GM12872 (cell line): ENCODE results near the gene CALHM4.

Source experiments
- TF ChIP-seq, protein P1 (sequence below): IDR thresholded peaks from 3 replicates; pipeline ENCODE4 v1.5.1; 2011; ENCODE audit warnings: low read depth, mild to moderate bottlenecking, low read length, moderate library complexity; ENCODE audit not compliant: insufficient read depth

Gene CALHM4

DNA sequence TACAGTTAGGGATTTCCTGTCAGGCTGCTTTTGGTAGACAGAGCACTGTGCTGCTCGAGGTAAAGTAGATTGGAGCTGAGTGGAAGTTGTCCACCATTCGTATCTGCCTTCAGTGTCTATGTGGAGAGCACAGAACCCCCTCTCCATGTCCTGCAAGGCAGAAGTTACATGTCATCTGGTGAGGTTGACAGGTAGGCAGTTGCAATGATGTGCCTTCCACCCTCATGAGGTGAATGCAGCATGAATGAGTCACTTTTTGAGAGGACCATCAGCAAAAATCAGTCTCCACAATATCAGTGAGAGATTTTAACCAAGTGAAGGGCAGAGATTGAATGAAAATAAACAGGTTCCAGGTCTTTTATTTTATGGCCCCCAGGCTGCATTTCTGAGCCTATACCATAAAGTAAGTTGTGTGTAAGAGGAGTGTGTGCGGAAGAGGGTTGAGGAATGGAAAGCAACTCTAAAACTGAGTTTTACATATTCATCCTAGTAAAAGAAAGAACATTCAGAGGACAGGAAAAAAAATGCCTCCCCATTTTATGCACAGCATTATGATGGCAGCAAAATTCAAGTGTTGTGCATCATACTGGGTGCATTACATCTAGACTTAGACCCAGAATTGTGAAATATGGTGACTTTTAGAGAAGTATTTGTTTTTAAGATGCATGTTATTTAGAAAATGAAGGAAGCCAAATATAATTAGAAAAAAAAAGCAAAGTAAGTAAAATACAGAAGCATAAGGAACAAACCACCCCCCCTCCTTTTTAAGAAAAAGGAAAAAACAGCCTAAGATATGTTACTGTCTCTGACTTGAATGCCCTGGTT lies 23.9 kb upstream of the CALHM4 start:
- TF ChIP-seq, protein P1, sequence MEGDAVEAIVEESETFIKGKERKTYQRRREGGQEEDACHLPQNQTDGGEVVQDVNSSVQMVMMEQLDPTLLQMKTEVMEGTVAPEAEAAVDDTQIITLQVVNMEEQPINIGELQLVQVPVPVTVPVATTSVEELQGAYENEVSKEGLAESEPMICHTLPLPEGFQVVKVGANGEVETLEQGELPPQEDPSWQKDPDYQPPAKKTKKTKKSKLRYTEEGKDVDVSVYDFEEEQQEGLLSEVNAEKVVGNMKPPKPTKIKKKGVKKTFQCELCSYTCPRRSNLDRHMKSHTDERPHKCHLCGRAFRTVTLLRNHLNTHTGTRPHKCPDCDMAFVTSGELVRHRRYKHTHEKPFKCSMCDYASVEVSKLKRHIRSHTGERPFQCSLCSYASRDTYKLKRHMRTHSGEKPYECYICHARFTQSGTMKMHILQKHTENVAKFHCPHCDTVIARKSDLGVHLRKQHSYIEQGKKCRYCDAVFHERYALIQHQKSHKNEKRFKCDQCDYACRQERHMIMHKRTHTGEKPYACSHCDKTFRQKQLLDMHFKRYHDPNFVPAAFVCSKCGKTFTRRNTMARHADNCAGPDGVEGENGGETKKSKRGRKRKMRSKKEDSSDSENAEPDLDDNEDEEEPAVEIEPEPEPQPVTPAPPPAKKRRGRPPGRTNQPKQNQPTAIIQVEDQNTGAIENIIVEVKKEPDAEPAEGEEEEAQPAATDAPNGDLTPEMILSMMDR = no peak

DNA sequence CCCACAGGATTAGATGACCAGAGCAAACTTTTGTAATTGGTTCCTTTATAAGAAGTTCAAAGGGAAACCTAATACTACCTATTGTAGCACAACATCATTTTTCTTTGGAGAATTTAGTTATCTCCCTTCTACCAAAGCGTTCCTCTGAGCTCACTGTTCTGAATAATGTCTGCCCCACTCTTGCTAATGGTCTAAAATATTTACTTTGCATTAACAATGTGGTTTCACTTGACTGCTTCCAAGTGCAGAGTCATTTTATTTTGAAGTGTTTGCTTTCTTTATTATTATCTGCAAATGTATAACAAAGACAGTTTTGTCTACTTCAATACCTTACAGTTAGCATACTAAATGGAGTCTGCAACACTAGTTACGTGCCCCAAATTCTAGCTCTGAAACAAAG lies 23.1 kb upstream of the CALHM4 start:
- TF ChIP-seq, protein P1 = no peak

DNA sequence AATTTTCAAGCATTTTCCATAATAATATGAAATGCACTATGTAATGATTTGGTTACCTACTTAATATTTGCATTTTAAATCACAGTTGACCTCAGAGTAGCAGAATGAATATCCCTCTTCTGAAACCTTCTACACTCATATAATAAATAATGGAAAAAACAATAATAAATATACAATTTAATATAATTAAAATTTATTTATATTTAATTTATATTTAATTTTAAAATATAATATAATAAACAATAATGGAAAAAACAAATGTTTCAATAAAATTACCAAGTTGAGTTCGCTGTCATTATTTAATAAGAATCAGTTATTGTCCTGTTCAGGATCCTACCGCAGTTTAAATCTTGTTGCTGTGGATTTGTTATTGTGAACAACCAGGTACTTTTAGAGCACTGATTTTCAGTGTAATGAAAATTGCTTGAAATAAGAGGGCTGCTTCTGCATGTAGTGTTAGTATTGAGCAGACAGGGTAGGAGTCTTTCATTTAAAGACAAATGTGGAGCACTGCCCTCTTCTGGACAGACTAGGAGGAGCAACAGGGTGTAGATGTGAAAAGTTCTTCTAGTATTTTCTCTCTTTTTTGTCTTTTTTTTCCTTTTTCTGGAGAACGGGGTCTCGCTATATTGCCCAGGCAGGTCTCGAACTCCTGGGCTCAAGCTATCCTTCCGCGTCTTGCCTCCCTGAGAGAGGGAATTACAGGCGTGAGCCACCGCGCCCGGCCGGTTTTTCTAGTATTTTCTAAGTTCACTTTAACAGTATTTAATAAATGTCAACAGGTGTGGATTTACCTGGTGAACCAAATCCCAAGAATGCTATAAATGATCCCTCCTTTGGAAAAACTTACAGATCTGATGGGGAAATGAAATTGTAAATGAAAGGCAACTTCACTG lies 21.6 kb upstream of the CALHM4 start:
- TF ChIP-seq, protein P1 = peak; percentile 78

DNA sequence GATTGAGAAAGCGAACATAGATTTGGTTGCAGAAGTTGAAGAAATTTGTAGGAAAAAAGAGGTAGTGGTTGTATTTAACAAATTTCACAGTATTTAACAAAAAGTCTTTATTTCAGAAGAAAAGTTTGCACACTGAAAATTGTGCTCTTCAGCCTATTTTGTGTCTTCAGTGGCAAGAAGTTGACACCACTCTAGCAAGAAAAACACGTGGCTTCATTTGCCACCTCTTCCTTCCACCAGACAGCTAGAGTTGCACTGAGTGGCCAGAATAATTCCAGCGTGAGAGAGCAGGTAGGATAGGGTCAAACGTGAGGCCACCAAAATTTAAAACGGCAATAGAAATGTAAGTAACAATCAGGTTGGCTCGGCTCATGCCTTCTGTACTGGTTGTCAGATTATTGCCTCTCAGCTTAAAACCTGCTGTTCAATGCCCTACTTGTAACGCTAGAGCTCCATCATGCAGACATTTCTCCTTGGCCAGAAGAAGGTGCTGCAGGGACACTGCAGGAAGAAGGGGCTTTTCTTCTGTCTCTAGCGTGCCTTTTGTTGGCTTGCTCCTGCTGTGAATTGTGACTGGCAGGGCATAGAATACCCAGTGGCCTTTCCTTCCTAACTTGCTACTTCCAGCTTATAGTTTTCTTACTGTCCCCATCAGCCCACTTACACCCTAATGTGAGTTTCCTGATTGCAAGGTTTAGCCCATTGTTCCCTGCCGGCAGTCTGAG lies 20.2 kb upstream of the CALHM4 start:
- TF ChIP-seq, protein P1 = no peak

DNA sequence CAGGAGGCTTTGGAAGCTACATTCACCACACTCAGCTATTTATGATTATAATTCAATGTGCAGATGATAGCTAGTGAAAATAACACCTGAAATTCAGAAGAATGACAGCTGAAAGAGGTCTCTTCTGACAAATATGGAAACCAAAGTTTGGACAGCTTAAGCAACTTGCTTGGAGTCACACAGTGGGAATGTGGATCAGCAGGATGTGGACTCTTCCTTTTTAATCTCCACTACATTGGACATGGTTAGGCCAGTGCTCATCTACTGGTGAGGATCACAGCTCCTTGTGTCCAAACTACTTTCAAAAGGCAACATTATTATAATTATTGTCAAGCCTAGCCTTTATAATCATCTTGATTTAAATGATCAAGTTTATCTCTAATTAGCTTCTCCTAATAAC lies 18.4 kb upstream of the CALHM4 start:
- TF ChIP-seq, protein P1 = no peak

DNA sequence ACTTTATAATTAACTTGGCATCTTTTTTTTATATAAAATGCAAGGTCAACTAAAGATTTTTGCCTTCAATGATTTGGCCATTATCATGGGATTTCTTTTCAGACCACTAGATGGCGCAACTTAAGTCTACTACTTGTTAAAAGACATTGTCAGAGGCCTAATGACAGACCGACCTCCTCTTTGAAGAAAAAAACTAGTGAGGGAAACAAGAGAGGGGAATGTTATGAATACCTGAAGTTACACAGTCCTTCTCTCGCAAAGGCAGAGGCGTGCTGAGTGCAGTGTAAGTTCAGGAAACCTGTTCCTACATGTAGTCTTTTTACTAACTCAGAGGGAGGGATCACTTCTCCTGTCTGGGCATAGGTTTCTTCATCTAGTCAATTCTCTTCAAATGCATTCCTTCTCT lies 17.3 kb upstream of the CALHM4 start:
- TF ChIP-seq, protein P1 = peak; percentile 61

DNA sequence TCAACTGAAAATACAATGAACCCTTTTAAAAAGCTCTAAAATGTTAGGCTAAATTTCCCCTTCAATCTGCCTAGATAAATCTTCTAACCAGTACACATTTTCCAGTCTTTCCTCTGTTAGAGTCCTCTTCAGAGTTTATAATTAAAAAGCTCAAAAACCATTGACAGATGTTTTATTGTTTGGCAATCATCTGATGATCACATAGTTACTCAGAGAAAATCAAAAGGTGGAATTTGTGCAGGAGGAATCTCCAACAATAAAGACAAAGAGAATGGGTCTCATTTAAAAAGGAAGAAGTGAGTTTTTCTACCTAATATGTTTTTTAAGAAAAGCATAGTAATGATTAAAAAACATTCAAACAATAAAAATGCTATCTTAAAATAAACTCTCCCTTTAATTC lies 11.1 kb upstream of the CALHM4 start:
- TF ChIP-seq, protein P1 = no peak
